GM18498 (cell line): ENCODE data around the gene APBA2.

Experiments used
- ATAC-seq: cut with Tn5 transposase; IDR thresholded peaks from one replicate; pipeline ENCODE4 v1.9.1; 2021; ENCODE audit warnings: mild to moderate bottlenecking, moderate library complexity; ENCODE audit not compliant: unreplicated experiment

The APBA2 gene

DNA sequence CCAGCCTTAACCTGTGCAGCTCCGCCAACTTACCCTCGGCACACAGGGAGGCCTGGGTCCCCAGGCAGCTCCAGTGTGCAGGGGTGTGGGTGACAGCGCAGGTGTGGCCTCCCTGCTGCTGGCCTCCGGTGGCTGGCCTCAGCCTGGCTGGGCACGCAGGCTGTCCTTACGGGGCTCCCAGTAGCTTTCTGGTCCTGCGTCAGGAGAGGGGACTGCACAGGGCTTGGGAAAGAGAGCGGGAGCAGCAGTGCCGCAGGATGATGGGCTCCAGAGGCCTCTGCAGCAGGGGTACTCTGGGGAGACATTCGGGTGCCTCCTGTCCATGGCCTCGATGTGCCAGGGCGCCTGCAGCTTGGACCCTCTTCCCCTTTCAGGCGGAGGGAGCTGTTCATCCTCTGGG, 9.4 kb downstream of the APBA2 start:
- ATAC-seq: no peak

DNA sequence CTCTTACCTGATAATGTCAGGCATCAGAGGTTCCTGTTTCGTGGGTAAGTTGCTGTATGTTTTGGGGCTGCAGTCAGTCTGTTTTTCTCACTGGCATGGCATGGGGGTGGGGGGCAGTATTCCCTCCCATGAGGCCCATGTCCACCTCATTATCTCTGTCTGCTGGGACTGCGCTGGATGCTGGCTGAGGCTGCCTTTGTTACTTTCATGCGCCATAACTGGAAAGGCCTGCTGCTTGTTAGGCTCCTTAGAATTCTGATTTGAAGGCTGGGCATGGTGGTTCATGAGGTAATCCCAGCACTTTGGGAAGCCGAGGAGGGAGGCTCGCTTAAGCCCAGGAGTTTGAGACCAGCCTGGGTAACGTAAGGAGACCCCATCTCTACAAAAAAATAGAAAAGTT, 9.8 kb downstream of the APBA2 start:
- ATAC-seq: no peak

DNA sequence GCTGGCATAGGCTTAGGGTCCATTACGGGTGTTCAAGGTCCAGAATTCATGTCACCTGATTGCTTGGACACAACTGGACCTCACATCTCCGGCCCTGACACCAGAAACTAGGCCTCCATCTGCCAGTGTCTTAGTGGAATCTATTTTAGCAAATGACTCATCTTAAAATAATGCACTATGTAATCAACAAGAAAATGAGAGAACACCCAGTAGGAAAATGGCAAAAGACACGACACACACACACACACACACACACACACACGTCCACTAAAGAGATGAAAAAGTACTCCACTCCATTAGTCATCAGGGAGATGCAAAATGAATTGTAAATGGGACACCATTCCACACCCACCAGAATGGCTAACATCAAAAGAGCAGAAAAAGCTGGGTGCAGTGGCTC, 11.2 kb downstream of the APBA2 start:
- no peak for ATAC-seq

DNA sequence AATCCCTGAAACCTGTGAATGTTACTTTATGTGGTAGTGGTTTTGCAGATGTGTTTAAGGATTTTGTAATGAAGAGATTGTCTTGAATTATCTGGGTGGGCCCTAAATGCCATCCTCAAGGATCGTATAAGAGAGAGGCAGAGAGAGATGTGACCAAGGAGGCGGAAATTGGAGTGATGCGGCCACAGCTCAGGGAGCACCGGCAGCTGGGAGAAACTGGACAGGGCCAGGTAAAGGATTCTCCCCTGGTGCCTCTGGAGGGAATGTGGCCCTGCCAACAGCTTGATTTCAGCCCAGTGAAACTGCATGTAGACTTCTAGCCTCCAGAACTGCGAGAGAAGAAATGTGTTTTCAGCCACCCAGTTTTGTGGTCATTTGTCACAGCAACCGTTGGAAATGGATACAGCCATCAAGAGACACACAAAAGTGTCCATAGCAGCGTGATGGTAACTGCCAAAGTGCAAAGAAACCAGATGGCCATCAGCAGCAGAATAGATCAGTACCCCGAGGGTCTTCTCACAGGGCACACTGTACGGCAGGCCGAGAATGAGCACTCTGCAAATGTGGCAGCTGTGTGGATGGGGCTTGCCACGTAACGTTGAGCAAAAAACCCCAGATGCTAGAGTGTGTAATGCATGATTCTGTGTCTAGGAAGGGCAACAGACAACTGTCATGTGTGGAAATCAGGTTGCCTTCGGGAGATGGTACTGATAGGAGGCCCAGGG, 12.2 kb downstream of the APBA2 start:
- no peak for ATAC-seq

DNA sequence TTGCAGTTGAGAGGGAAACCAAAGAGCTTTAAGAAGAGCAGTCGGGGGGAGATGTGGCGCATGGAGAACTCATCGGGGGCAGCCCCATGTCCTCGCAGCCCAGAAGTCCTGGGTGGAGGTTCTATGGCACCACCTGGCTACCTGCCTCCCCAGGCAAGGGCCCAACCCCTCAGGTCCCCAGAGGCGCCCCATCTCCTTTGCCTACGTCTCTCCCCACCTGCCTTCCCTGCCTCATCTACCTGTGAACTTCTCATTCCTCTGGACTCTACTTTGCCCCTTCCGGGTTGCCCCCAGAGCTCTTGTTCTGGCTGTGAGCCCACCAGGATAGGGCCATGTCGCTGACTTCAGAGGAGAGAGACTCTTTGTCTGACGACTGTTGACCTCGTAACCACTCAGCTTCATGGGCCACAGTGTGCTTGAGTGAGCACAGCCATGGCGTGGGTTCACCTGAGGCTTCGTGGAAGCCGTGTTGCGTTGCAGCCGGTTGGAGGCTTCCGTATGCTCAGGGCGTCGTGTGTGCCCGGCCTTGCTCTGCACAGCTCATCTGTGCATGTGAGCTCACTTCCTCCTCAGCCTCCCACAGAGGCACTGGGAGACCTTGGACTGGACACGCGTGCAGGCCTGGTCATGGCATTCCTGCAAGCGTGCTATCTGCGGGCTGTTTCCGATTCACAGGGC, 13.4 kb downstream of the APBA2 start:
- no peak for ATAC-seq

DNA sequence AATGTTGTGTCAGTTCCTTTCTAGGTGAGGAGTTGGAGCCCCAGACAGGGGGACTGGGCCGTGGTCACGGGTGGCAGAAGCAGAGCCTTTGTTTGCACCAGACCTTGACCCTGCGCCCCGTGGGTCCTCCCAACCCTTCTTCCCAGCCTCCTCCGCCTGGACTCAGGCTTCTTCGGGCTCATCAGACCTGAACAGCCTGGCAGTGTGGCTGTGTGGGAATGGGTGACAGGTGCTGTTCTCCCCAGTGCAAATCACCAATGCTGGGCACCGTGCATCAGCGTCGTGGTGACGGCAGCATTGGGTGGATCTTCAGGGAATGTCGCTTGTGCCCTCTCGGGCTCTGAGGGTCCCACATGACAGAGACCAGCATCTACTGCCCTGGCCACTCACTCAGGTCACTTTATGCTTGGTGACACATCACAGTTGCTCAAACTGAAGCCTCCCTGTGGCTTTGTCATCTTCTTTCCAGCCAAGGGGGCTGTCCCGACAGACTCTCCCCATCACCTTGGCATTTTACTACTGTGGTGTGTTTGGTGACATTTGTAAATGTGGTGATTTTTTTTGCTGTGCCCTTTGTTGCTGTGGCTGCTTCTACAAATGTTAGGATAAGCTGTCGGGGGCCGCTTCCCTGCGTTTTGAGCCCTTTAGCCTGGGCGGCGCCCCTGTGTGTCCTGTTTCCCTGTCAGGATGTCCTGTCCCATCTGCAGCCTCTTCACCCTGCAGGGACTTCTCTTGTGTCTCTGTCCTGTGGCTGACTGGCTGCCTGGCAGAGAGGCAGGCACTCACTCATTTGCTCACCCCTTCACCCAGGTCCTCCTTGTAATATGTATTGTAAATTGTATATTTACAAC, 14.5 kb downstream of the APBA2 start:
- no peak for ATAC-seq

DNA sequence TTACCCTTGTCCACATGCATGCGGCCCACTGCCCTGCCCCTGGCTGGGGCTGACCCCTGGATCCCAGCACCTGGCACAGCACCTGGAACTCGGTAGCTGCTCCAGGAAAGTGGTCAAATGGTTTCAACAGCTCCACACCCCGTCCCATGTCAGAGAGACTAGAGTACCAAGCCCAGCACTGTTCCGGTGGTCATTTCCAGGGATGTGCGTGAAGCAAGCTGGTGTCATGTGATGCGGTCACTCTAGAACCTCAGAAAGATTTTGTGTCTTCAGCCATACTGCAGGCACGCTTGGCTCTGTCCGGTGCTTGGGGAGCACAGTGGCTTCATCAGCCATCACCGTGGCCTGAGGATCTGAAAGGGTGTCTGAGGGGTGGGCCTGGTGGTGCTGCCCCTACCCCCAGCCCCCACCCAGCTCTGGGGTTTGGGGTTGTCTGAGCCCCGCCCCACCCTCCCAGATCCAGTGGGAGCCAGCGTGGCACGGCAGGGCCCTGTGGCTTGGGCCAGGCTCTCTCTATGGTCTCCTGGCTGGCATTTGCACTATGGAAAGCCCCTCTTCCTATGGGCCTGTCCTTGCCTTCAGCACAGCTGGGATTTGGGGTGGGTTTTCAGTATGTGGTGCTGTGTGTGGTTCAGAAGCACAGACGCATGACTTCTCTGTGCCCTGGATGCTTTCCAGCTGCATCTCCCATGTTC, 15.3 kb downstream of the APBA2 start:
- no peak for ATAC-seq

DNA sequence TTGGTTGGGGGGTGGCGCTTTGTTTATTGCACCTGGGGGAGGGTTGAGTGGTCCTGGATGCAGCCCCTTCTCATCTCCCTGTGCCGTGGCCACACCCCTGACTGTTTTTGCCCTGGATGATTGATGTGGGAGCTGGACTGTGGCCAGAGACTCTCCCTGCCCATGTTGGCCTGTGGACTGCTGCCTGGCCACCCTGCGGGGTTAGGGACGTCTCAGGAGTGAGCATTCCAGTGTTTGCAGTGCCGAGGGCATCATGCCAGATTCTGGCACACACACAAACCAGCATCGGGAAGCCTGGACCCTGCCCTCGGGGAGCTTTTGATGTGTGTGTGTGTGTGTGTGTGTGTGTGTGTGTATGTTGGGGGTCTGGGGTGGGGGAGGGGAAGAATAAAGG, 15.8 kb downstream of the APBA2 start:
- ATAC-seq: no peak

DNA sequence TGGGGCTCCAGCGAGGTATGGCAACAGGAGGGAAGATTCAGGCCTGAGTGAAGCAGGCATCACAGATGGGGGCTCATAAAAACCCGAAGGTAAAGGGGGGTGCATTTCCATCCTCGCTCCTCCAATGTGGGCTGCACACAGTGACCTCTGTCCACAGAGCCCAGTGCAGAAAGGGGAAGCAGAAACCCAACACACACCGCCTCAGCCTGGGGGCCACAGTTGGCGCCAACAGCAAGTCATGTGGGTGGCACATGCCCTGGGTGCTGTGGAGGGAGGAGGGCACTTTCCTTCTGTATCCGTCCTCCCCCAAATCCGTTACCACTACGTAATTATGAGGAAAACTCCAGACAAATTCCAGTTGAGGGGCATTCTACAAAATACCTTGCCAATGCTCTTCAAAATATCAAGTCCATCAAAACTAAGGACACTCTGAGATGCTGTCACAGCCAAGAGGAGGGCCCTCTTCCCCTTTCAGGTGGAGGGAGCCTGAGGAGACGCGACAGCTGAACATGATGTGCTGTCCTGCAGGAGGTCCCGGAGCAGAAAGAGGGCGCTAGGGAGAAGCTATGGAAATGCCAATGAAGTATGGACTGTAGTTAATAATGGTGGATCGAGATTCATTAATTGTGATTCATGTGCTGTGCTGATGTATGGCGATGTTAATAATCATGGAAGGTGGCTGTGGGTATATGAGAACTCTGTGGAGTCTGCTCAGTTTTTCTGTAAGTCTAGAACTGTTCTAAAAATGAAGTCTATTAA, 16.4 kb downstream of the APBA2 start:
- no peak for ATAC-seq

DNA sequence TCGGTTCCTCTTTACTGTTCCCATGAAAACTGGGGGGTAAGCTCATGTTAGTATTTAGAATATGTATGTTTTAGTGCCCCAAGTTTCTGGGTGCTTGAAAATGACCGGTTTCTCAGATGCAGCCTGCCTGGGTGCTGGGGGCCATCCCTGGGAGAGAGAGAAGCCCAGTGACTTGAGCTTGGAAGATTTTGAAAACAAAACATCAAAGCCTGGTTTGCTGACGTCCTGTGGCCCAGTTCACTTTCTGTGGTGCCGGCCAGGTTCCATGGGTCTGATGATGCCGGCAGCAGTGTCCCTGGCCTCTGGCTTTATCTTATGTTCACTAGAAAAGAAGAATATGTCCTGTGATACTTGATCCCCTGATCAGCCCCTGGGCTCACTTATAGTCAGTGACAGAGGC, 17.1 kb downstream of the APBA2 start:
- ATAC-seq: no peak

DNA sequence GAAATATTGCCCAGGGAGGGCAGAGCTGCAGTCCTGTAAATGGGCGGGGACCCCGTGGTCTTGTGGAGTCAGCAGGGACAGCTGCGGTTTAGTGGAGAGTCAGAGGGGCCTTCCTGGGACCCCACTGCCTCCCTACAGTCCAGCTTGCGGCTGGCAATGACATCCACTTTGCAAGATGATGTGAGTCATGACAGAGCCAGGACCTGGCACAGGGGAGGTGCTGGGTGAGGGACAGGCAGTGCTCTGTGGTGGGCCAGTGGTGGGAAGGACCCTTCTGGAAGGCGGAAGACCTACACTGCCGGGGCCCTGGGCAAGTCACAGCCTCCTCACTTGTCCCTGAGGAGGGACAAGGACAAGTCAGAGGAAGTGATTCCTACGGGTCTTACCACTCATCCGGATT, 17.8 kb downstream of the APBA2 start:
- ATAC-seq: no peak

DNA sequence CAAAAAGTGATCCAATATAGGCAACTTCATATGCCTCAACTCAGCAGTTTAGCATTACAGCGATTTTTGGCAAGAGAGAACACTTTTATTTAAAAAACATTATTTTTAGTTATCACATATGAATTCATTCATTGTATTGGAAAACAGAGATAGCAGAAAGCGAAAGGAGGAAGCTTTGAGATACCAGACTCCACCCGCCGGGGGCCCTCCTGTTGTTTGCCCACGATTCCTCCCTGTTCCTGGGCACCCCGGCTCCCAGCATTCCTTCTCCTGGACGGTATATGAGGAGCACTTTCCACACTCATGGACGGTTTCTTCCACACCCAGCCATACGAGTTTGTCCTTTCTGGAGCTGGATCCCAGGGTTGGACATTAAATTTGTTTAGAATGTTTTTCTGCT, 18.2 kb downstream of the APBA2 start:
- ATAC-seq: no peak

DNA sequence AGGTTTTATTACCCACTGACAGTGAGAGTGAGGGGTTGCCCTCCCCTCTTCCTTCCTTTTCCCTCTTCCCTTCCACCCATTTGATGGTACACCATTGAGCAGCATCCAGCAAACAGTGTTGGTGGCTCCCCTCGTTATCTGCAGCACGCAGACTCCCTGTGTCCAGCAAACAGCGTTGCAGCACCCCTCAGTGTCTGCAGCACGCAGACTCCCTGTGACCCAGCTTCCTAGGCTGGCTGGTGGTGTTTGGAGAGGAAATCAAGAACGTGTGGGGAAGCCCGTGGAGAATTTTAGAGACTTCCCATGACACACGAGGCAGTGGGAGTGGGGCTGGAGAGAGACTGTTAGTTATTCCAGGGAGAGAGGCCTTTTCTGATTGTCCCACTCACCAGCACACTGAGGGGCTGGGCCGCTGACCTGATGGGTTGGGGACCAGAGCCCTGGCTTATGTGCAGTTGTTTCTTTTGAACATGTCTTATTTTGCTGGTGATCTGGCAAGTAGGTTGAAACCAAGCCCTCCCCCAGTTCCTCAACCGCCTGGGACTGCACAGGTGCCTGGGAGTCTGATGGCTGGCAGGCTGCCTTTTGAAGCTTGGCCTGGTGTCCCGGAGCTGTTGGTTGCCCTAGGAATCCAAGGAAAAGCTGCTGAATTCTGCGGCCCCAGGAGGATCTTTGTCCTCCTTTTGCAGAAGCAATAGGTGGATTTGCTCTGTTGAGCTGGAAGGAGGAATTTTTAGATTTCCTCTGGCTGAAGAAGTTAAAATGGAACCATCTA, 19.0 kb downstream of the APBA2 start:
- no peak for ATAC-seq

DNA sequence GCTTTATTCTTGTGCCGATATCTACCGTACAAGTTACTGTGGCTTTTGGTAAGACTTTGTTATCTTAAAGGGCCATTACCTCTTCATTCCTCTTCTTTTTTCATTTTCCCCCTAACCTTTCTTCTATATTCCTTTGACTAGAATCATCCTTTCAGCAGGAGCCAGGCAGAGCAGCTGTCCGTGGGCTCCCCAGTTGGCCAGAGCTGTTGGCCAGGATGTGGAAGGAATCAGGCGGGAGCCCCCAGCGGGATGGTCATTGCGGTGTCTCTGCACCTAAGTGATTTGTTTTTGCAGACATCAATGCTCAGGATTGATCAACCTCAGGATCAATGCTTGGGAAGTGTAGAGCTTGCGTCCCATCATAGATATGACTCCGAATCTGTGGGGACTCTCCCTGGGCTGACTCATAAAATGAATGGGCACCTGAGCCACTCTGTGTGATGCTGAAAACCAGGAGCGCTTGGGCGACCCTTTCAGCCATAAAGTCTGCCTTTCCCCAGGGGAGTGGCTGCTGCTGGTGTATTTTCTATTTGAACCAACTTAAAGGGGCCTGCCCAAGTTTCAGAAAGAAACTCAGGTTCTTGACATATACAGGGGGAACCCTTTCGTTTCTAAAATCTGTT, 21.7 kb downstream of the APBA2 start:
- ATAC-seq: no peak

DNA sequence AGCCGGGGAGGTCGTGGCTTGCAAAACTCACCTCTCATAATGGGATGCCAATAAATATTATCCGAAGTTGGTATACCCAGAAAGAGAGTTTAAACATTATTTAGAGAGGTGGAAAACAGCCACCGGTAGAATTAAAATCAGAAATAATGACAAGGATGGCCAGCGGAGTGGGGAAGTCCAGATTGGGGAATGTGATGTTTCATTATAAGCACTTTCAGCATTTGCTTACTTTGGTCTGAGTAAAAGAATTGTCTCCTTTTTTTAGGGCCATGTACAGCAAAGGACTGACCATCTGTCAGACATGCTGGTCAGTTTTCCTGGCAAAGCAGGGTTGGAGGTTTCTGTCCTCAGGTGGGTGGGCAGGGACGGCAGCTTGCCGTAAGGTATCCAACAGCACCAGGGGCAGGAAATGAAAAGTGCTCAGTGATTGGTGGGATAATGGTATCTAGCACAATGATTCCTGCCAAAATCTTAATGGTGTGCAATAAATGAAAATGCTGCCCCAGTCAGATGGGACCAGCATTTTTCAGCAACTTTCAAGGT, 24.3 kb downstream of the APBA2 start:
- ATAC-seq: no peak

DNA sequence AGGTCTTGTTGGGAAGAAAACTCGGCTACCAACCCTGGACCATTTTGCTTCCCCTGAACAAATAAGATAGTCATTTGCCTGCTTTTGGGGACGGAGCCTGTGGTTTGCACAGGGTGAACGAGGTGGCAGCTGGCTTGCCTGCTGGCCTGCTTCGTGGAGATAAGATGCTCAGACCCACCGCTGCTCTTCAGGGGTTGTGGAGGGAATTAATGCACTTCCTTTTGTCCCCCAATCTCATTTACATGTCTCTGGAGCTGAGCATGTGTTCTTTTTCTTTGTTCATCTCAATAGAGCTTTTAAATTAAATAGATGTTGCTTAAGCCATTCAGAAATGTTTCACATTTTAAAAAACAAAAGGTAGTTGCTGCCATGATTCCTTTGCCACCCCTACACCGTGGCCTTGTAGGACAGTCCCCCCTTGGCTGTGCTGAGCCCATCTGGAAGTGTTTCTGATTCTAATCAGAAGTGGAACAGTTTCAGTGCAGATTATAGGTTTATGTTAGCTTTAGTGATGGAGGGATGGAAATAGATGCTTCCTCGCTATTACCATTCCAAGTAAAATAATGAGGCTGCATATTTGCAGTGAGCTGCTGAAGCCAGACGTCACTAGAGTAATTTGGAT, 25.6 kb downstream of the APBA2 start:
- no peak for ATAC-seq

DNA sequence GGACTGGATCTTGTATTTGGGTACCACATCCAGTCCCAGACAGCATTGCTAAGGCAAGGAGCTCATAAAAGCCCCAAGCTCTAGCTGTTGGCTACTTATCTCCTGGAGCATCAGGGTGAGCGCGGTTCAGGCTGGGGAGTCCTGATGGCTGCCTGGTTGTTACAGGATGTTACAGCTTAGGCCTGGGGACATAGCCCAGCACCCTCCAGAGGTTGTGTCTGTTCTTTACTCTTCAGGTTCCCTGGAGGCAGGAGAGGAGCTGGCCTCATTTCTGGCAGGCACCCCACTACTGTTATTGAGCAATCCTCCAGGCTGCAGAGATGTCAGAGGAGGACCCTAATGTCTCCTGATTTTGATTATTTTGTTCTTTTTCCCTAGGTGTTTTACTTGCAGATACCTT, 26.6 kb downstream of the APBA2 start:
- no peak for ATAC-seq

DNA sequence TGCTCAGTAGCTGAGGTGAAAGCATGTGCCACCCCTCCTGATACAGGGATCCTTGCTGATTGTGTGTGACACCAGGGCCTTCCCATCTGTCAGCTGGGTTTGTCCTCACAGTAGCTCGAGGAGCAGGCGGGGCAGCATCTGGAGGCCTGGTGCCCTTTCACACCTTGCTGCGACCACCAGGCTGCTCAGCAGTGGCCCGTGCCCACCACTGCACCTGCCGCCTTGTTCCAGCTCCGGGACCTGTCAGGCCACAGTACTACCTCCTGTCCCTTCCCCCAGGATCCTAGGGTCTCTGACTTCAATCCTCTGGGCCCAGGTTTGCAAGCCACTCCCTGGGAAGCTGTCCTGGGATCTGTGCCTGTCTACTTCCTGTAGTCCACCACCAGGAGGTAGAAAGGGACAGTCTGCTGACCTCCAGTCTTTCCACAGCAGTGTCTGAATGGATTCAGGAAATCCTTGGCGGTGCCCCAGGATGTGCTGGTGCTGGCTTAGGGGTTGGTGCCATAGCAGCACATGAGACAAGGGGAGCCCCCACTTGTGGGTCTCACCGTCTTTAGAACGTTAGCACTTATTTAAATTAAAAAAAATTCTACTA, 27.5 kb downstream of the APBA2 start:
- no peak for ATAC-seq
